Stomach (tissue), 9 donors: Measurements from ENCODE around the gene RHOT2. TPM values are rescaled to one million over a fixed set of nuclear protein-coding genes. Genes with fewer than 3 reads are reported as not detected.

ENCODE experiments used
- DNase-seq, 2 donors: peaks; one replicate each; pipeline versions ENCODE4 v3.0.0 to v3.0.0-alpha.2; 2013 to 2019
- H3K27ac ChIP-seq, 5 donors: fragments of 200-600 bp in 4 of 5; sonication (generic) in 4 of 5; one replicate each; pipeline ENCODE4 v1.5.1; 2013 to 2019; ENCODE audit warnings: mild to moderate bottlenecking in 1 of 5, moderate library complexity in 1 of 5
- H3K27me3 ChIP-seq, 3 donors: fragments of 200-600 bp; sonication (generic); one replicate each; pipeline ENCODE4 v1.5.1; 2017 to 2019; ENCODE audit warnings: mixed run types in 1 of 3
- H3K36me3 ChIP-seq, 4 donors: fragments of 200-600 bp; sonication (generic); 1 replicate in 3 of 4; 2 replicates in 1 of 4; pipeline ENCODE4 v1.5.1; 2016 to 2019
- H3K4me1 ChIP-seq, 4 donors: fragments of 200-600 bp; sonication (generic); one replicate each; pipeline ENCODE4 v1.5.1; 2016 to 2019
- H3K4me3 ChIP-seq, 4 donors: fragments of 200-600 bp; sonication (generic) in 3 of 4; one replicate each; pipeline ENCODE4 v1.5.1; 2016 to 2019; ENCODE audit warnings: mild to moderate bottlenecking in 1 of 4
- H3K9me3 ChIP-seq, 4 donors: fragments of 200-600 bp; sonication (generic); one replicate each; pipeline ENCODE4 v1.5.1; 2016 to 2019
- EP300 ChIP-seq: sonication (generic); formaldehyde crosslinking; IDR thresholded peaks from one replicate; pipeline ENCODE4 v1.6.1; 2017; ENCODE audit warnings: antibody characterized with exemption
- POLR2A ChIP-seq, 4 donors: fragments of 450-650 bp; IDR thresholded peaks; one replicate each; pipeline ENCODE4 v1.6.1; 2016; ENCODE audit warnings: antibody characterized with exemption in 4 of 4, control low read depth in 2 of 4, mild to moderate bottlenecking in 1 of 4, moderate library complexity in 1 of 4
- POLR2AphosphoS5 ChIP-seq, 3 donors: sonication (generic); formaldehyde crosslinking; IDR thresholded peaks; one replicate each; pipeline ENCODE4 v1.6.1; 2016; ENCODE audit warnings: antibody characterized with exemption in 3 of 3
- WGBS, 5 donors: extraction: QIAGEN DNeasy Blood & Tissue Kit in 3 of 5; methylation state at CpG; one replicate each; pipeline versions ENCODE4 v1.1.5 to v1.1.7; 2013 to 2018; 5-methylcytosine and 5-hydroxymethylcytosine counted together
- intact Hi-C: fragments of 100-400 bp; cut with DNase I; formaldehyde crosslinking; loops from one replicate; pipeline ENCODE4 v1.15.1; 2023; ENCODE audit warnings: low total_unique reads
- polyA plus RNA-seq, 3 donors: library from polyadenylated mRNA; stranded (reverse); fragments of 200-250 nt; gene quantifications; one replicate each; pipeline ENCODE4 v1.2.3, GENCODE V29; 2013
- total RNA-seq, 5 donors: library from RNA; depleted of rRNA; stranded (reverse); fragments of >200 nt; gene quantifications; one replicate each; pipeline versions ENCODE4 v1.1.0 to v1.2.3, GENCODE V29; 2014 to 2016
- TF ChIP-seq, protein P1 (sequence below), 7 experiments: fragments of 450-650 bp in 4 of 7; fragments of 200-600 bp in 3 of 7; sonication (generic) in 3 of 7; IDR thresholded peaks; one replicate each; pipeline ENCODE4 v1.5.1; 2016 to 2019; ENCODE audit warnings: antibody characterized with exemption in 7 of 7, control low read depth in 2 of 7, mild to moderate bottlenecking in 1 of 7
- donor health status: healthy with polysubstance abuse.
- donor health status: Bipolar disorder and iron deficiency.
- donor health status: healthy.

Gene RHOT2
- total and polyA plus RNA-seq, 8 donors, result 41.5 to 574 (median 117) TPM

DNA sequence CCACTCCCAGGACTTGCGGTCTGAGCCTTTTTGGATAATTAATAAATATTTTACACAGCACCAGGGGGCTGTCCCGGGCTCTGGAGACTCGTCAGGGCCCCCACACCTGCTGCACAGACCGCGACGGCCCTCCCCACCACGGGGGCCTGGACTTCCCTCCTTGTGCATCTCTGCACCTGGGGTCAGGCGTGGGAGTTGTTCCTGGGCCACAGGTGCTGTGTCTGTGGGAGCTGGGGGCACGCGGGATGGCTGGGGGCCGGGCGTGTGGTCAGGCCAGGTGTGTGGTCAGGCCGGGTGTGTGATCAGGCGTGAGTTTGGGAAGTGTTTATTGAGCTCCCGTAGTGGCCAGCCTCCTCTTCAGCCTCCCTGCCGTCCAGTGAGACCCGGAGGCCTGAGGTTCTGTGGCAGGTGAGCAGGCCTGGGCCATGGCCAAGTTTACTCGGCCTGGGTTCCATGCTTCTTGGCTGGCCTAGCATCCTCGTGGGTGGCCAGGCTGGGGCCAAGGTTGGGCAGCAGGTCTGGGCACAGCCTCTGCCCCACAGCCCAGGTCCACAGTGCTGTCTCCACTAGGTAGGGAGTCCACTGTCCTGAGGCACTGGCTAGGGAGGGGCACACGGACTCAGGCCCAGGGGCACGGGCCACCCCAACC is 10.4 kb downstream of the RHOT2 start:
- Histone ChIP-seq H3K36me3 (peaks cover 27 to 33% (median 30%) of the 10 kb centered on the region in 4 donors), H3K4me1 (peaks cover 49 to 78% (median 75%) of the 10 kb centered on the region in 4 donors), H3K9me3 (no peaks in the 10 kb centered on the region), H3K27ac (peak overlapping the region in 3 of 5 donors; percentile 62 to 95 (median 93)), H3K27me3 (peaks cover 0 to 18% (median 0%) of the 10 kb centered on the region in 3 donors), H3K4me3 (no peak overlapping the region)
- intact Hi-C loops, result no loop called here
- 71 to 78% (median 75%) methylated on average over 13 to 21 of the region's 21 CpGs for WGBS, 5 donors
- no peak for DNase-seq
- TF ChIP-seq, protein P1, sequence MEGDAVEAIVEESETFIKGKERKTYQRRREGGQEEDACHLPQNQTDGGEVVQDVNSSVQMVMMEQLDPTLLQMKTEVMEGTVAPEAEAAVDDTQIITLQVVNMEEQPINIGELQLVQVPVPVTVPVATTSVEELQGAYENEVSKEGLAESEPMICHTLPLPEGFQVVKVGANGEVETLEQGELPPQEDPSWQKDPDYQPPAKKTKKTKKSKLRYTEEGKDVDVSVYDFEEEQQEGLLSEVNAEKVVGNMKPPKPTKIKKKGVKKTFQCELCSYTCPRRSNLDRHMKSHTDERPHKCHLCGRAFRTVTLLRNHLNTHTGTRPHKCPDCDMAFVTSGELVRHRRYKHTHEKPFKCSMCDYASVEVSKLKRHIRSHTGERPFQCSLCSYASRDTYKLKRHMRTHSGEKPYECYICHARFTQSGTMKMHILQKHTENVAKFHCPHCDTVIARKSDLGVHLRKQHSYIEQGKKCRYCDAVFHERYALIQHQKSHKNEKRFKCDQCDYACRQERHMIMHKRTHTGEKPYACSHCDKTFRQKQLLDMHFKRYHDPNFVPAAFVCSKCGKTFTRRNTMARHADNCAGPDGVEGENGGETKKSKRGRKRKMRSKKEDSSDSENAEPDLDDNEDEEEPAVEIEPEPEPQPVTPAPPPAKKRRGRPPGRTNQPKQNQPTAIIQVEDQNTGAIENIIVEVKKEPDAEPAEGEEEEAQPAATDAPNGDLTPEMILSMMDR (IDR thresholded peaks at IDR 0.05), result no peak
- no peak for TF ChIP-seq POLR2A (IDR thresholded peaks at IDR 0.05)
- no peak for TF ChIP-seq EP300
- no peak for TF ChIP-seq POLR2AphosphoS5 (IDR thresholded peaks at IDR 0.05)

DNA sequence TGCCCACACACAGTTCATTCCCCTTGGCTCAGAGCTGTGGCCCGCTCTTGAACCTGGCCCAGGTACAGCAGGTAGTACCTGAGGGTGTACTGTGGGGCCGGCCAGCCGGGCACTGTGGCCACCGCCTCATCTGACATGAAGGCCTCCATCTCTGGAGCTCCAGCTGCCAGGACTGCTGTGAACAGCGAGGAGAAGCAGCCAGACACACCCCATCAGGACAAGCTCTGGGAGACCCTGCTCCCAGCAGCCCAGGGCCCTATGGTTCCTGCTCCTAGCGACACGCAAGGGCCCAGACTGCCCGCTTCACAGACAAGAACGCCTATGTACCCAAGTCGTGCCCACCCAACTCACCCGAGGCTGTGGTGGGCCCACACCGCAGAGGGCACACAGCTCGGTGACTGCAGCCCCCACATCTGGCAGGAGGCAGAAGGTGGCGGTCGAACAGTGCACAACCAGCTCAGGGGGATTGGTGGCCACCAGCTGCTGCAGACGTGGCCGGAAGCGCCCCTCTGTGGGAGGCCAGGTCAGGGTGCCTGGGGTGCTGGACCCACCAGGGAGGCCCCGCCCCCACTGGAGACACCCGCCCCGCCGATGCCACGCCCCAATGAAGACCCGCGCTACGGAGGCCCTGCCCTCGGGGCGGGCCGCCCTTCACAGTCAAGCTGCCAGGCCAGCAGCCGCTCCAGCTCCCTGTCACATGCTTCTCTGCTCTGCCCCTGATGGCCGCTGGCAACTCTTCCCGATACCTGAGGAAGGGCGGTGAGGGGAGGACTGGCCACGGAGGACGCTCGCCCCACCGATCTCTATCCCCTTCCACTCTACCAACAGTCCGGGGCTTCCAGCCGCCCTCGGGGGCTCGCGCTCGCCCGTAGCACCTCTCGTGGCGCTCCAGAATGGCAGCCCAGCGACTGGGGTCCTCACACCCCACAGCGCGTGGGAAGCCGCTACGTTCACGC is 11.2 kb downstream of the RHOT2 start:
- Histone ChIP-seq H3K4me1 (peaks cover 55 to 84% (median 80%) of the 10 kb centered on the region in 4 donors), H3K9me3 (no peaks in the 10 kb centered on the region), H3K4me3 (peak overlapping the region; percentile 88 to 93 (median 88)), H3K27ac (peak overlapping the region; percentile 62 to 97 (median 93)), H3K27me3 (peaks cover 0 to 18% (median 0%) of the 10 kb centered on the region in 3 donors), H3K36me3 (peaks cover 22 to 25% (median 23%) of the 10 kb centered on the region in 4 donors)
- 17 to 45% (median 26%) methylated on average over 27 to 52 of the region's 52 CpGs for WGBS, 5 donors
- TF ChIP-seq, protein P1 (IDR thresholded peaks at IDR 0.05), result no peak
- TF ChIP-seq POLR2A (IDR thresholded peaks at IDR 0.05) (no peak), POLR2AphosphoS5 (IDR thresholded peaks at IDR 0.05) (no peak), EP300 (no peak)
- DNase-seq, result peak; percentile 76 to 91
- intact Hi-C loops, result no loop called here

DNA sequence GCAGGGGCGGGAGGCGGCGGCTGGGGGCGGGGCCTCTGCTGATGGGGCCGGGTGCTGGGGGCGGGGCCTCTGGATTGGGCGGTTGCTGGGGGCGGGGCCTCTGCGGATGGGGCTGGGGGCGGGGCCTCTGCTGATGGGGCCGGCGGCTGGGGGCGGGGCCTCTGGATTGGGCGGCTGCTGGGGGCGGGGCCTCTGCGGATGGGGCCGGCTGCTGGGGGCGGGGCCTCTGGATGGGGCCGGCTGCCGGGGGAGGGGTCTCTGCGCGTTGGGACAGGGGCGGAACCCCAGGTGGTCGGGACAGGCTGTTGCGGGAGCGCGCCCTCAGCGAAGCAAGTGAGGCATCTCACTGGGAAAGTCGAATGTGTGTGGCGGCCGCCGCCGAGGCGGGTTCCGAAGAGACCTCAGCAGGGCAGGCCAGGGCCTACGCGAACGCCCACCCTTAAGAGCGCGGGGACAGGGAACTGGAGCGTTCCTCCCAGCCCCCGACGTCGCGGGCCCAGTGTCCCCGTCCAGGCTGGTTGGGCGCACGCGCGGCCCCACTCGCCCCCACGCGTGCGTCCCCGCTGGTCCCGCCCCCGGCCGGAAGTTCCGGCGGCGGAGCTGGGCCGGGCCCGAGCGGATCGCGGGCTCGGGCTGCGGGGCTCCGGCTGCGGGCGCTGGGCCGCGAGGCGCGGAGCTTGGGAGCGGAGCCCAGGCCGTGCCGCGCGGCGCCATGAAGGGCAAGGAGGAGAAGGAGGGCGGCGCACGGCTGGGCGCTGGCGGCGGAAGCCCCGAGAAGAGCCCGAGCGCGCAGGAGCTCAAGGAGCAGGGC is 12.1 kb downstream of the RHOT2 start, which contains the start of gene STUB1:
Gene STUB1 (plus strand): TSS at position 597 of the 811 bp plus-strand sequence. CDS start 116 bp downstream, at position 713.
- H3K36me3 ChIP-seq, result peaks cover 20 to 25% (median 21%) of the 10 kb centered on the region in 4 donors
- DNase-seq, result peak; percentile 89 to 95
- intact Hi-C loops, result no loop called here
- TF ChIP-seq, protein P1 (IDR thresholded peaks at IDR 0.05), result no peak
- TF ChIP-seq POLR2AphosphoS5 (IDR thresholded peaks at IDR 0.05) (peak; percentile 14 to 83 (median 66)), EP300 (no peak), POLR2A (IDR thresholded peaks at IDR 0.05) (no peak)
- H3K27ac ChIP-seq, result peak within 1 kb of the TSS; percentile 93 to 97 (median 95)
- peaks cover 0 to 16% (median 0%) of the 10 kb centered on the region in 3 donors for H3K27me3 ChIP-seq
- peaks cover 57 to 82% (median 80%) of the 10 kb centered on the region in 4 donors for H3K4me1 ChIP-seq
- no peaks in the 10 kb centered on the region for H3K9me3 ChIP-seq
- H3K4me3 ChIP-seq, result peak within 1 kb of the TSS; percentile 88 to 93 (median 88)
- WGBS, 5 donors, result 0 to 1% (median 0%) methylated on average over 11 to 91 of the region's 91 CpGs
